Inflammatory macrophage treated with lipopolysaccharide for 1 hour (primary cell): ENCODE measurements around the gene RIMKLA.

Experiments
- DNase-seq, 2 donors: peaks; one replicate each; pipeline ENCODE4 v3.0.0-alpha.2; 2020 to 2022

Gene RIMKLA, protein sequence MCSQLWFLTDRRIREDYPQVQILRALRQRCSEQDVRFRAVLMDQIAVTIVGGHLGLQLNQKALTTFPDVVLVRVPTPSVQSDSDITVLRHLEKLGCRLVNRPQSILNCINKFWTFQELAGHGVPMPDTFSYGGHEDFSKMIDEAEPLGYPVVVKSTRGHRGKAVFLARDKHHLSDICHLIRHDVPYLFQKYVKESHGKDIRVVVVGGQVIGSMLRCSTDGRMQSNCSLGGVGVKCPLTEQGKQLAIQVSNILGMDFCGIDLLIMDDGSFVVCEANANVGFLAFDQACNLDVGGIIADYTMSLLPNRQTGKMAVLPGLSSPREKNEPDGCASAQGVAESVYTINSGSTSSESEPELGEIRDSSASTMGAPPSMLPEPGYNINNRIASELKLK

DNA sequence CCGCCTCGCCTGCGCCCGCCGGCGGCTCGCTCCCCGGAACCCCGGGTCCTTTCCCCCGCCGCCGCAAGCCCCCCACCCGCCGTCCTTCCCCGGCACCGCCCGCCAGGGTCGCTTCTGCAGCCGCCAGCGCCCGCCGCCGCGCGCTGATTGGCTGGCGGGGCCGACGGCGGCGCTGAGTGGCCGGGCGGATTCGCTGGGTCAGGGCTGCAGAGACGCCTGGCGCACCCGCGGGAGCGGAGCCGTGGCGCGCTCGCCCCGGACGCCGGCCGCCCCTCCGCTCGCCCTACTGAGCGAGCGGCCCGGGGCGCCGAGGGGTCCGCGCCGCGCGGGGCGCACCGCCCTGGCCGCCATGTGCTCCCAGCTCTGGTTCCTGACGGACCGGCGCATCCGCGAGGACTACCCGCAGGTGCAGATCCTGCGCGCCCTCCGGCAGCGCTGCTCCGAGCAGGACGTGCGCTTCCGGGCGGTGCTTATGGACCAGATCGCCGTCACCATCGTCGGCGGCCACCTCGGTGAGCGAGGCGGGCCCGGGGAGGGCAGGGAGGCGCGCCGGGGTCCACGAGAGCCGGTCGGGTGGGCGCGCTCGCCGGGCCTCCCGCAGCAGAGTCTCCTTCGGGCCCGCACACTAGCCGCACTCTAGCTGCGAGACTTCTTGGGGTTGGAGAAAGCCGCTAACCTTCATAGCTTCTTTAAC, at the start of gene RIMKLA:
Gene RIMKLA, plus strand, starts transcription at position 207 of the 694 bp plus-strand sequence. Its CDS starts 143 bp downstream, at position 350.
- peak in 1 of 2 donors; percentile 17 for DNase-seq

DNA sequence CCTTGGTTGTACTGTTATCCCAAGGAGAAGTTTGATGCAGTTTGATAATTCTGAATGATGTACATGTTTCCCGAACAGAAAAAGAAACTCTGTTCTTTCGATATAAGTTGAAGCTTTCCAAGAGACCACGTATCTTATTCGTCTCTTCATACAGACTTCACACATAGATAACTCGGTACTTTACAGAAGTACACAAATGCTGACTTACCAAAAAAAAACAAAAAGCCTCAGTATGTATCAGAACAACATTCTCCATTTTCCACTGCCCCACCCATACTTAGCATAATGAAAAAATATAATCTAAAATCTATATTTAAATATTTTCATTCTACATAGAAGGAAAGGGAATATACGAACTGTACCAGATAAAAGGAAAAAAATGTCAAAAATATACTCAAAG, 47.7 kb upstream of the RIMKLA start:
- DNase-seq, result no peak

DNA sequence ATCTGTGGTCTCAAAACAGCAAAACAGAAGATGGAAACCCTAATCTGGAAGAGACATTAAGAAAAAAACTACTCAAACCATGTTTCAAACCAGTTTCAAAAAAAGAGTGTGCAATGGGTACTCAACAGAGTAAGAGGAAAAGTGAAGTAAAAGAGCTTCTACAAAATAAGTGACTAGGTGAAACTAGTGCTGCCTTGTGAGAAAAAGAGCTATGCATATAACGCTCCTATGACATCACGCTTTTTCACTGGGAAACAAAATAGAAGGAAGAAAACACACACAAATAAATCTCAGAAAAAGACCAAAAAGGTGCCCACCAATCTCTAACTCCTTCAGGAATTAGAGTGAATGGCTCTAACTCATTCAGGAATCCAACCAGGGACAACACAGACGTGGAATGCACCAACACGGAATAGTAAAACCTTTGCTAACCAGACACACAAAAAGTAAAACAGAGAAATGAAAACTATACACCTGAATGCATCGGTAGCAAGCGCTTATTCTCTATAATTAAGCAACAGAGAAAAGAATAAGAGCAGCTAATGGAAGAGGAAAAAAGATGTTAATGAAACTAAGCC, 46.8 kb upstream of the RIMKLA start:
- peak in 1 of 2 donors; percentile 9 for DNase-seq

DNA sequence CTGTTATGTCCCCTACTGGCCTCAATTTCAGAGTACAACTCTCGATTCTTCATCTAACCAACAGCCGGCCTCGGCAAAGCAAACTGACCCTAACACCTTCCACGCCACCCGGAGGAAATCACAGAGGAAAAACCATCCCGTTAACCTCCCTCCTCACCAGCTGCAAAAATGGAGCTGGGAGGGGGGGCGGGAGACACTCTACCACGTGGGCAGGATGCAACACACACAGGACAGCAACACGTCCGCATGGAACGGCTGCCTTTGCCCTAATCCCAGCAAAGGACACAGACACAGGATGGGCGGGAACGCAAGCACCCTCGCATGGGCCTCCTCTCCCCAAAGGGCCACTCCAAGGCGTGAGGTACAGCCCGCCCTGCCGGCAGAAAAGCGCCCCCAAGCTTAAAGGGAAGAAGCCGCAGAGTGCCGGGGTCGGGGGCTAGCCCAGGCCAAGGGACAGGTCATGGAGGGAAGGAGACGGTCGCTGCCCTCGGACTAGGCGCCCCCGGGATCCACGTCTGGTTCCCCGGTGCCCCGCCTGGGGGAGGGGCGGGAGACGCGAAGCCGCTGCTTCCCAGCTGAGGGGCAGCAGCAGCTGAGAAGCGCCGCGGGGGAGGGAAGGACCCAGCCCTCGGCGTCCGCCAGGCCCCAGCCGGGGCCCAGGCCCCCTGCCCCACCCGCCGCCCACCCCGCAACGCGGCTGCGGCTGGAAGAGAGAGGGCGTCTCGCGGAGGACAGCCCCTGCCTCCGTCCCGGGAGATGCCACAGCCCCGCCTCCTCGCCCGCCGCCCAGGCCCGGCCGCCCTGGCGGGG, 46.1 kb upstream of the RIMKLA start:
- peak; percentile 30 to 47 for DNase-seq

DNA sequence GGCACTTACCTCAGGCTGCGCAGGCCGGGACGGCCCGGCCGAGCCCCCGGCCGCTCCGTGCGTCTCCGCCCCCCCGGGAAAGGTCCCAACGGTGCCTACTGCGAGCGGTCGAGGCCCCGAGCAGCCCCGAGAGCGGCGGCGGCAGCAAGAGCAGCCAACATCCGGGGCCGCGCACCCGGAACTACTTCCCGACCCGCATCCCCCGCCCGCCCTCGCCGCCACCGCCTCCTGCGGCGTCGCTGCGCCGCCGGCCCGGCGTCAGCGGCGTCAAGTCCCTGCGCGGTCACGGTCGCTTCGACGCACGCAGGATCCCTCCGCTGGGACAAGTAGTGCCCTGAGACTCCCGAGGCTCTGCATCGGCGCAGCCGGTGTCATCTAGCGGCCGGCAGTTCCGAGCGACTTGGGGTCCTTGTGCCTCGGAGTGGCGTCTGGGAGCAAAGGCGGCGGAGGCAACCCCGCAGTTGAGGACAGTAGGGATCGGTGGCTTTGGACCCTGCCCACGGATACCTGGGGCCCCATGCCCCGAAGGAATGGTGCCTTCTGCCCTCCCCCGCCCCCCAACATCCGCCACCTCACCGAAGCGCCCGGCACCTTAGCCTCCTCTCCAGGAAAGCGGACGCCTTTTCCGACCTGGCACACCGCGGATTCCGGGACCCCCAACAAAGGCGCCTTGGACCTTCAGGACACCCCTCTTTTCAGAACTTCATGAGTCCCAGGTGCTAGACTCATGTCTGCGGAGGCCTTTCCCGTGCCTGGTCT, 45.4 kb upstream of the RIMKLA start, which contains the start of gene FOXJ3:
Gene FOXJ3, minus strand, starts transcription at position 186 of the 759 bp plus-strand sequence. CDS start 24,142 bp downstream, outside the sequence.
- peak; percentile 82 to 91 for DNase-seq

DNA sequence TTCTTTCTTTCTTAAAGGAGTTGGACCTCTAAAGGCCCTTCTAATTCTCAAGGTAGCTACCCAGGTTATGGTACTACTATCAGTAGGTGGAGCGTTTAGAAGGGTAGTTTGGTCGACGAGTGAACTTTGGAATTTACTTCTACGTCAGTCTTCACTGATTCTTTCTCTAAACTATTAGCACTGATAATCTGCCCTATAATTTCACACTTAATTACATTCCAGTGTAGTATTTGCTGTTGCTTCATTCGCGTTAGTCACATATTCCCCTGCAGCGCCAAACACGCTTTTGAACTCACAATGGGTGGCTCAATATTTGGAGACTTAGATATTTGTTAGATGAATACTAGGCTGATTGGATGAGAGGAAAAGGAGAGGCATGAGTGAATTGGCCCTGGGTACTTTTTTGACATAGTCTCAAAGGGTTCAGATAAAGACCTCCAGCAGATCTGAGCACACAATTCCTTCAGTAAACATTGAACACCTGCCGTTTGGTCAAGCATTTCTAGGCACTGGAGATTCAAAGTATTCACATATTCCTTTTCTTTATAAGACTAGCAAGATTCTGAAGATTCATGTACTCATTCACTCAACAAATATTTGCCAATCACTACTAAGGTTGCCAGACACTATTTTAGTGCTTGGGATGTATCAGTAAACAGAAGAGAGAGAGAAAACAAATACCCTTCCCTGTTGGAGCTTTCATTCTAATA, 44.6 kb upstream of the RIMKLA start:
- DNase-seq, result peak in 1 of 2 donors; percentile 33

DNA sequence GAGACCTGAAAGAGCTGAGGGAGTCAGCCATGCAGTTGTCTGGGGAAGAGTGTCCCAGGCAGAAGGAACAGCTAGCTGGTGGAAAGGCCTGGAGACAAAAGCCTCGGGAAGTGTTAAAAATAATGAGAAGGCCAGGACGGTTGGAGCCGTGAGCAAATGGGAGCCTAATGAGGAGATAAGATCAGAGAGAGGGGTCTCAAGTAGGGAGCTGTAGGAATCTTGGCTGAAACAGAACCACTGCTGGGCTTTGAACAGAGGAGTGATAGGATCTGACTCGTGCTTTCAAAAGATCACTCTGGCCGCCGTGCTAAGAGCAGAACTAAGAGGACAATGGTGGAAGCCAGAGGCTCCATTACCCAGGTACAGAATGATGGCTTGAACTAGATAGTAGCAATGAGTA, 43.6 kb upstream of the RIMKLA start:
- DNase-seq, result no peak

DNA sequence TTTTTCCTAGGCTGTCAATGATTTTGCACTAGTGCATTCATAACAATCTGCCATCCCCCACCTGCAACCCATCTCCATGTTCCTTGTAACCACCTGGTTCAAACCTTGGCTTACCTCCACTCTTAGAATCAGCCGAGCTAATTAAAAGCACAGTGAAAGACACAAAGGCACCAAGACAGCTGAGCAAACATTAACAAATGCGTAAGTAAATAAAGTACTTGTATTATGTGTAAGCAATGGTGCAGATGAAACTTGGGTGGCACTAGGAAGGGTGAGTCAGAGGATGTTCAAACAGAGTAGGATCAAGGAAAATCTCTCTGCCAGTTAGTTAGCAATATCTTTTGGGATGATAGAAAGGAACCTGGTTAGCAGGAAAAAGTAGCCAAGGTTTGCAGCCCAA, 40.5 kb upstream of the RIMKLA start:
- no peak for DNase-seq

DNA sequence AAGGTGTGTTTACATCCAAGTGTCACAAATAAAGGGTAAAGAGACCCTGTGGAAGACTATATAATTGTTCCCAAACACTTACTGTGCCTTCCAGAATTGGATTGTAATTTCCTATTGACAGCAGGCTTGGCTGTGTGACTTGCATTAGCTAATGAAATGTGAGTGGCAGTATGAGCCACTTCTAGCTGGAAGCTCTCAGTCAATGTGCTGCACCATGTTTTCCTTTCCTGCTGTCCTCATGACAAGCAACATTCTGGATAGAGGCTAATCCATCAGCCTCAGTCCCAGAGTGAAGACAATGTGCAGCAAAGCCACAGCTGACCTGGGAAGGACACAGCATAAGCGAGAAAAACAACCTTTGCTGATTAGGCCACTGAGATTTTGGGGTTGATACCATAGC, 39.7 kb upstream of the RIMKLA start:
- no peak for DNase-seq

DNA sequence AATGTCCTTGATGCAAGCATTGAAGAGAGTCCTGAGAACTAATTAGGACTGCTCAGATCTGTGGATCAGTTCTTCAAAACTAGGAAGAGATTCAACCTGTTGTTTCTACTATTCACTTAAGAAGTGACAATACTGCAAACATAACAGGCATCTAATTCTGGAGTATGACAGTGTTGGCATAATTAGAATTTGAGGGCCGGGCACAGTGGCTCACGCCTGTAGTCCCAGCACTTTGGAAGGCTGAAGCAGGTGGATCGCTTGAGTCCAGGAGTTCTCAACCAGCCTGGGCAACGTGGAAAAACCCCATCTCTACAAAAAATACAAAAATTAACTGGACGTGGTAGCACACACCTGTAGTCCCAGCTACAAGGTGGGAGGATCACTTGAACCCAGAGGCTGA, 37.5 kb upstream of the RIMKLA start:
- no peak for DNase-seq

DNA sequence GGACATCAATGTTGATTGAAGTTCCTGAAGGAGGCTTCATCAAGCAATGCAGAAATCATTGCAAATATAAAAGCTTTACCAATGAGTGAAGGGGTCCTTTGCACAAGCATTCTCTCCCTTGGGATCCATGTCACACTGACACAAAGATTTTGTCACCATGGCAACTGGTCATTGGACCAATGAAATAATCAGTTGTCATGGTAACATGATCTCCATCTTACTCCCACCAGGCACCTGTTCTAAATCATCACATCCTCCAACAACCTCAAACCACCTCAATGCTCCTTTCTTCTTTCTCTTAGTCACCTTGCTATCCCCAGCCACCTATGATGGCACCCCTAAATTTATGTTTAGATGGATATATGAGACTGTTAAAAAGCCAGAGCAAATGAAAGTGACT, 32.1 kb upstream of the RIMKLA start:
- DNase-seq, result no peak

DNA sequence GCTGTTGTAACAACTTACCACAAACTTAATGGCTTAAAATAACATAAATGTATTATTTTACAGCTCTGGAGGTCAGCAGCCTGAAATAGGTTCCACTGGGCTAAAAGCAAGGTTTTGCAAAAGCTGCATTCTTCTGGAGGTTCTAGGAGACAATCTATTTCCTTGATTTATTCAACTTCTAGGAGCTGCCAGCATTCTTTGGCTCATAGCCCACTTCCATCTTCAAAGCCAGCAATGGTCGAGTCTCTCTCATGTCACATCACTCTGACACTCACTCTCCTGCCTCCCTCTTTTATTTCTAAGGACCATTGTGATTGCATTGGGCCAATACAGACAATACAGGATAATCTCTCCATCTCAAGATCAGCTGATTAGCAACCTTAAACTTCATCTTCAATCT, 30.5 kb upstream of the RIMKLA start:
- no peak for DNase-seq

DNA sequence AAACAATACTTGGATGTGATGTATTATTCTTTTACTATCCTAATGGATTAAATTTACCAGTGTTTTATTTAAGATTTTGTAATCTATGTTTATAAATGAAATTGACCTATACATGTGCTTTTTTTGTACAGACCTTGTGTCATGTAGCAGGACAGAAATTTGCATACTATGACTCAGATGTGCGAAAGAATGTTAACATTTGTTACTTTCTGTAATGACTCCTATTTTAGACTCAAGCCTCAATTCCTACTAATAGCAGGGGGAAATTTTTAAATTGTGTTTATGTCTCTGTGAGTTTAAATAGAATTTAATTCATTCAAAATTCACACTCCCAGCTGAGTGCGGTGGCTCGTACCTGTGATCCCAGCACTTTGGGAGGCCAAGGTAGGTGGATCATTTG, 21.8 kb upstream of the RIMKLA start:
- peak in 1 of 2 donors; percentile 12 for DNase-seq

DNA sequence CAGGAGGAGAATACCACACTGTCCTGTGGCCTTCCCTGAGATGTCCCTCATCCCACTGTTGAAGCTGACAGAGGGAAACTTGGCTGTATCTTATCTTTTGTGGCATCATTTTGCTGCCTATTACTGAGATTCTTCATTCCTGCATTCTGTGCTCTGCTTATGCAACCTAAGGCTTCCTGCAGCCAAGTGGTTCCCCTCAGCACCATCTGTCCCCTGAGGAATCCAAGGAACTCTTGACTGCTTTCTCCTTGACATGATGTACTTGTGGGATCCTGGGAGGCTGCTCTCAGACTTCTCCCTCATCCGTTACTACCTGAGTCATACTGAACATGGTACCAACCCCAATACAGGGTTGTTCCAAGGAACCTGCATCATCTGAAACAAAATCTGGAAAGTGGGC, 21.1 kb upstream of the RIMKLA start:
- DNase-seq, result no peak

DNA sequence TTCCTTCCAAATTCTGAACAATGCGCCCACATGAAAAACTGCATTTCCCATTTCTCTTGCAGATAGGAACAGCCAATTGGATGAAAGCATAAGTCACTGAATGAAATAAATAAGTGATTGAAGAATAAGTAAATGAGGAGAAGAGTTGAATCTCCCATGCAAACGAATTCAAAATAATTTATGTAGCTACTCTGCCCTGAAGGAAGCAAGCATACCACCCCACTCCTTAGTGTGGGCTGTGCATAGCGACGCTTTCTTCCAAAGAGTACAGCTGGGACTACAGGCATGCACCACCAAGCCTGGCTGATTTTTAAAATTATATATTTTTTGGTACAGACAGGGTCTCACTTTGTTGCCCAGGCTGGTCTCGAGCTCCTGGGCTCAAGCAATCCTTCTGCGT, 16.5 kb upstream of the RIMKLA start:
- no peak for DNase-seq

DNA sequence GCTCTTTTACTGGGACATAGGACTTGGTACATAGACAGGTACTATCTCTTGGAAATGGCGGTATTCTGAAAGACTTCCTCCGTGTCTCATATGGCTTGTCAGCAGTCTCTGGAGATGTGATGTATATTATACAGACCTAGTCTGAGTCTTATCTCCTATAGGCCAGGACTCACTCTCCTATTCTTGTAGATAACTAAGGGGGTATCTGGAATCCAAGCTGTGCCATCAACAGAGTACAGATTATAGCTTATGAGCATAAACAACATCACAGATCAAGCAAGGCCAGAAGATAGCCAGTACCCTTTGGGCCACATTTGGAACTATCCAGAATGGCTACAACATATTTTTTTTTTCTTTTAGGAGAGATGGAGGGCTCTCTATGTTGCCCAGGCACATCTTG, 16.1 kb upstream of the RIMKLA start:
- no peak for DNase-seq

DNA sequence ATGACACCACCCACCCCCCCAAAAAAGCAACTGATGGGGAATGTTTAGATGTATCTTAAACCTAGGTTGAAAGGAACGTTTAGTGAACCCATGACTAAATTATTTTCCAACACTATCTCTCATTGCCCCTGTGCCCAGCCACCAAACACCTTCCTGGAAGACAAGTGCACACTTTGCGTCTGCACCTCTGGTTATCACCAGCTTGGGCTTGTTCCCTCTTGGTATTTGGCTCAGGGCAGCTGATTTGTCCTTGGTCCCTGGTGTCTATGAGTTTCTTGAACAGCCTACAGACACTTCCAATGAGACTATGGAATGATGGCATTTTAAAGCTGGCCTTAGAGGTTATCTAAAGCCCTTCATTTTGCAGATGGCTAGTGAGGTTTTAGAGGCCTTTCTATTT, 15.5 kb upstream of the RIMKLA start:
- no peak for DNase-seq

DNA sequence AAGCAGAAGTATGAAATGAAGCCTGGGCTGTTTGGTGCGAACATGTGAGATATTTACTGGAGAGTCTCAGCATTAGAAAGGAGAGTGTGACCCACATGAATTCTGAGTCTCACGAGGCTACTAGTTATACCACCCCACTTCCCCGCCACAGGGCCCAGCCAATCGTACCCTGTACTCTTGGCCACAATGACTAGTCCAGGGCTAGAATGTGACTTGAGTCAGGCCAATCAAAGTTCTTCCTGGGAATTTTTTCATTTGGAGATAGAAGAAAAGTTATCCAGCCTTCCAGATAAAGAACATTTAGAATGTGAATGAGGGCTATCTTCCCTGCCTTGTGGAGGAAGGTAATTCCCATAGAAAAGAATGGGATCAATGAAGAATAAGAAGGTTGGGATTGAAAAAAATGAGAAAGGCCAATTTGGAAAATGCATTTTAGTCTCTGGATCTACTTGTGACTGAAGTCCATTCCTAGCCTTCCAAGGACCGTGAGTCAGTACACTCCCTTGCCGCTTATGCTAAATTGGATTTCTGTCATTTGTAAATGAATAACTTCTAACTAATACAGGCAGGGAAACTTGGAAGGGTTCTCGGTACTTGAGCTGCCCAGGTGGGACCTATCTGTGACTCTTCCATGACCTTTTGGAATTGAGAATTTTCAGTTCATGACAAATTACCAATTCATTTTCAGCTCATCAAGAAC, 12.3 kb upstream of the RIMKLA start:
- no peak for DNase-seq

DNA sequence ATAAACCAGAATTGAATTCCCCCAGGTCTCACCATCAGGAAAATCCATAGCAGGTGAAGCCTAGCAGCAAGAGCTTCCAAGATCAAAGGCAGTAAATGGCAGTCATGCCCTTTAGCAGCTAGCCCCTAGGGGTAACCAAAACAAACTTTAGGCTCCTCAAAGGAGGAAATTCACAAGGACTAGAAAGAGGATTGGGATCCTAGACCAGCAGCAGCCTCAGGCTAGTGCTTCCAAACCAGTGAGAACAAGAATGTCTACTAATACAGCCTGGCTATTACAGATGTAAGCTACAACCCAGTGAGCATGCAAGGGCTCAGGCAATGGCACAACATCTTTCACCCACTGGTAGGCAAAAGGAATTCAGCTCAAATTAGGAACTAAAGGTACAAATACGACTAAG, 11.1 kb upstream of the RIMKLA start:
- no peak for DNase-seq

DNA sequence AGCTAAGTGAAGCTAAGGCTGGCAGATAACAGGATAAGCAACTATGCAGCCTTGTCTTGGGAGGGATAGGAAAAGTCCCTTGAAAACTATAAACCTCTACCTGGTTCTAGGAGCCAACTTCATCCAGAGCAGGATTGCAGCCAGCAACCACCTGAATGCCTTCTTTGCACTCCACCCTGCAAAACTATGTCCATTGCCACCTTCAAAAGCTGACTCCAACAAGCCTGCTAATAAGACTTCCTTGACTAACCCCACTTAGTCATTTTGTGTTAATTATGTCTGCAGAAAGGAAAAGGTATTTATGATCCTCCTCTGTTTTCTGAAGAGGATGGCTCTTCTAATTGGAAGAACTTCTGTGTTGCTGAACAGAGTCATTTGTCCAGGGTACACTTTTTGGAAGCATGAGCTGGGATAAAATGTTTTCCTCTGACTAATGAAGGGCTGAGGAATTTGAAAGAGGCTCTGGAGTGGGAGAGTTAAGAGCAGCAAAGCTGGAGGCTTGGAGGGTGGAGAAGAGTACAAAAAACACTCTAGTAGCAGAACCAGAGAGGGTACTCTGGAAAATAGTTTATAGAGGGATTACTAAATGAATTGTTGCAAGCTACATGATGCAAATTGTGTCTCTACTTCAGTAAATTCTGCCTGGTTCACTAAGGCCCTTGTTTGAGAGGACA, 9.6 kb upstream of the RIMKLA start:
- no peak for DNase-seq
